H1 (cell line): ENCODE measurements around the gene IYD. TPM values are rescaled to one million over a fixed set of nuclear protein-coding genes. Genes with fewer than 3 reads are reported as not detected.

Experiments
- CTCF ChIA-PET: fragments of 300-600 bp; sonication (Branson Sonifier 250); formaldehyde crosslinking; loops from one replicate; lab custom pipeline; 2021; ENCODE audit not compliant: partially characterized antibody; lab: Charles Lee
- POLR2A ChIA-PET: fragments of 300-600 bp; sonication (Branson Sonifier 250); formaldehyde crosslinking; loops from one replicate; lab custom pipeline; 2021; ENCODE audit warnings: inconsistent platforms; ENCODE audit not compliant: partially characterized antibody; lab: Charles Lee
- DNase-seq, 2 experiments: peaks; one replicate each; pipeline versions ENCODE4 v3.0.0 to v3.0.0-alpha.2; 2010 to 2022; ENCODE audit warnings: low spot score in 2 of 2, low read depth in 1 of 2, mixed read lengths in 1 of 2
- FAIRE-seq: peaks from 2 replicates; lab custom pipeline; 2011; peaks lifted over from hg19 to GRCh38; lab: Jason Lieb, UNC
- H2AFZ ChIP-seq: 2 replicates; pipeline ENCODE4 v1.8.1; 2012; ENCODE audit warnings: low read length, inconsistent platforms
- H2AK5ac ChIP-seq: 2 replicates; pipeline ENCODE4 v1.6.1; 2013; ENCODE audit warnings: low read depth, low read length
- H2BK120ac ChIP-seq: replicated peaks from 2 replicates; pipeline ENCODE3; 2013; ENCODE audit warnings: low read depth, low read length, inconsistent platforms
- H2BK12ac ChIP-seq: 2 replicates; pipeline ENCODE4 v1.6.1; 2013; ENCODE audit warnings: low read depth, low read length
- H2BK15ac ChIP-seq: 2 replicates; pipeline ENCODE4 v1.6.1; 2013; ENCODE audit warnings: low read length
- H2BK20ac ChIP-seq: 2 replicates; pipeline ENCODE4 v1.6.1; 2013; ENCODE audit warnings: low read length
- H2BK5ac ChIP-seq: 2 replicates; pipeline ENCODE4 v1.6.1; 2013; ENCODE audit warnings: low read depth, low read length
- H3K14ac ChIP-seq: 2 replicates; pipeline ENCODE4 v1.6.1; 2013; ENCODE audit warnings: inconsistent platforms; ENCODE audit not compliant: insufficient read length
- H3K18ac ChIP-seq: 2 replicates; pipeline ENCODE4 v1.6.1; 2013; ENCODE audit warnings: low read length; ENCODE audit errors: extremely low read depth
- H3K23ac ChIP-seq: 2 replicates; pipeline ENCODE4 v1.6.1; 2013; ENCODE audit warnings: inconsistent platforms; ENCODE audit not compliant: insufficient read length
- H3K23me2 ChIP-seq: 2 replicates; pipeline ENCODE4 v1.6.1; 2013; ENCODE audit warnings: low read depth, low read length
- H3K27ac ChIP-seq: 2 replicates; pipeline ENCODE4 v1.6.1; 2011; ENCODE audit warnings: low read depth, low read length, inconsistent platforms
- H3K27me3 ChIP-seq, 4 experiments: replicated peaks in 1 of 4; 1 replicate in 1 of 4; 2 replicates in 3 of 4; pipeline versions ENCODE4 v1.6.1 to v1.8.1; 2011 to 2013; ENCODE audit warnings: low read length in 3 of 4, mild to moderate bottlenecking in 3 of 4, inconsistent platforms in 2 of 4, mixed read lengths in 2 of 4, moderate library complexity in 1 of 4; ENCODE audit not compliant: control insufficient read depth in 3 of 4, insufficient read depth in 3 of 4; ENCODE audit errors: extremely low read depth in 1 of 4
- H3K36me3 ChIP-seq, 4 experiments: 2 replicates each; pipeline versions ENCODE4 v1.6.1 to v1.8.1; 2011 to 2013; ENCODE audit warnings: mild to moderate bottlenecking in 4 of 4, low read length in 3 of 4, moderate library complexity in 2 of 4, control low read depth in 1 of 4, inconsistent platforms in 1 of 4; ENCODE audit not compliant: insufficient read depth in 4 of 4, control insufficient read depth in 2 of 4
- H3K4ac ChIP-seq: replicated peaks from 2 replicates; pipeline ENCODE3; 2013; ENCODE audit warnings: low read length, low read depth, mixed read lengths, inconsistent platforms; ENCODE audit not compliant: insufficient read length
- H3K4me1 ChIP-seq, 4 experiments: replicated peaks in 1 of 4; 1 replicate in 1 of 4; 2 replicates in 3 of 4; pipeline versions ENCODE4 v1.6.1 to v1.8.1; 2011 to 2013; ENCODE audit warnings: low read length in 3 of 4, inconsistent platforms in 2 of 4, mixed read lengths in 1 of 4; ENCODE audit not compliant: insufficient read depth in 4 of 4, control insufficient read depth in 3 of 4
- H3K4me2 ChIP-seq, 2 experiments: 2 replicates each; pipeline versions ENCODE4 v1.6.1 to v1.8.1; 2011 to 2013; ENCODE audit warnings: low read depth in 2 of 2, low read length in 2 of 2, control low read depth in 1 of 2, inconsistent platforms in 1 of 2, mild to moderate bottlenecking in 1 of 2; ENCODE audit not compliant: insufficient read depth in 1 of 2
- H3K4me3 ChIP-seq, 4 experiments: fragments of 200-600, 300-600 bp in 1 of 4; sonication (generic), shearing (Covaris generic), sonication (Bioruptor Twin) in 1 of 4; 2 replicates each; pipeline versions ENCODE4 v1.5.1 to v1.8.1; 2011 to 2016; ENCODE audit warnings: low read length in 4 of 4, low read depth in 3 of 4, control low read depth in 2 of 4, inconsistent platforms in 2 of 4, mild to moderate bottlenecking in 2 of 4, mixed read lengths in 1 of 4, moderate library complexity in 1 of 4; ENCODE audit not compliant: insufficient read depth in 2 of 4; ENCODE audit errors: extremely low read depth in 1 of 4
- H3K56ac ChIP-seq: replicated peaks from 2 replicates; pipeline ENCODE3; 2013; ENCODE audit warnings: low read depth, mild to moderate bottlenecking, mixed read lengths, low read length, inconsistent platforms; ENCODE audit not compliant: insufficient read length
- H3K79me1 ChIP-seq: 2 replicates; pipeline ENCODE4 v1.6.1; 2013; ENCODE audit warnings: low read depth, low read length, control low read depth
- H3K79me2 ChIP-seq, 2 experiments: 2 replicates each; pipeline versions ENCODE4 v1.6.1 to v1.8.1; 2012 to 2013; ENCODE audit warnings: low read length in 2 of 2, mild to moderate bottlenecking in 2 of 2, inconsistent platforms in 1 of 2; ENCODE audit not compliant: insufficient read depth in 2 of 2, control insufficient read depth in 1 of 2
- H3K9ac ChIP-seq, 4 experiments: replicated peaks in 1 of 4; 1 replicate in 1 of 4; 2 replicates in 3 of 4; pipeline versions ENCODE4 v1.6.1 to v1.8.1; 2011 to 2013; ENCODE audit warnings: low read depth in 3 of 4, low read length in 3 of 4, control low read depth in 2 of 4, mild to moderate bottlenecking in 2 of 4, moderate library complexity in 2 of 4, inconsistent platforms in 1 of 4; ENCODE audit errors: extremely low read depth in 1 of 4
- H3K9me3 ChIP-seq, 2 experiments: 2 replicates each; pipeline versions ENCODE4 v1.6.1 to v1.8.1; 2012 to 2013; ENCODE audit warnings: mild to moderate bottlenecking in 2 of 2, moderate library complexity in 2 of 2, control low read depth in 1 of 2, inconsistent platforms in 1 of 2, low read depth in 1 of 2, low read length in 1 of 2, mixed read lengths in 1 of 2; ENCODE audit not compliant: insufficient read depth in 2 of 2
- H4K20me1 ChIP-seq, 2 experiments: replicated peaks in 1 of 2; 2 replicates each; pipeline versions ENCODE3 to v1.8.1; 2011 to 2013; ENCODE audit warnings: inconsistent platforms in 2 of 2, low read length in 2 of 2, mild to moderate bottlenecking in 1 of 2; ENCODE audit not compliant: insufficient read depth in 2 of 2, control insufficient read depth in 1 of 2
- H4K5ac ChIP-seq: 2 replicates; pipeline ENCODE4 v1.6.1; 2013; ENCODE audit warnings: low read length, low read depth, mixed read lengths, inconsistent platforms; ENCODE audit not compliant: insufficient read length
- H4K8ac ChIP-seq: 2 replicates; pipeline ENCODE4 v1.8.0; 2013; ENCODE audit warnings: mild to moderate bottlenecking, moderate library complexity, low read length, inconsistent platforms; ENCODE audit not compliant: insufficient read depth; ENCODE audit errors: extremely low read depth
- H4K91ac ChIP-seq: replicated peaks from 2 replicates; pipeline ENCODE3; 2013; ENCODE audit warnings: low read length, mixed read lengths, inconsistent platforms; ENCODE audit not compliant: insufficient read length
- CHD2 ChIP-seq: IDR thresholded peaks from 2 replicates; pipeline ENCODE4 v1.6.1; 2012; ENCODE audit warnings: low read length, improper control_type of control experiment
- CTBP2 ChIP-seq: IDR thresholded peaks from 2 replicates; pipeline ENCODE4 v1.7.0; 2011; ENCODE audit warnings: borderline replicate concordance, mild to moderate bottlenecking, moderate library complexity, mixed read lengths, low read length; ENCODE audit not compliant: insufficient read depth, insufficient read length
- FOSL1 ChIP-seq: IDR thresholded peaks from 2 replicates; pipeline ENCODE4 v1.6.1; 2011; ENCODE audit warnings: mild to moderate bottlenecking, low read depth, low read length, moderate library complexity; ENCODE audit not compliant: insufficient read depth
- HDAC6 ChIP-seq: IDR thresholded peaks from one replicate; pipeline ENCODE4 v1.7.1; 2012; ENCODE audit warnings: low read depth, mild to moderate bottlenecking, inconsistent platforms, low read length, moderate library complexity
- KDM4A ChIP-seq: IDR thresholded peaks from one replicate; pipeline ENCODE4 v1.7.1; 2012; ENCODE audit warnings: low read depth, mild to moderate bottlenecking, moderate library complexity, low read length, inconsistent platforms; ENCODE audit not compliant: severe bottlenecking
- KDM5A ChIP-seq: fragments of 200-600 bp; IDR thresholded peaks from 2 replicates; pipeline ENCODE4 v1.7.1; 2012; ENCODE audit warnings: mild to moderate bottlenecking, low read length, inconsistent platforms, mixed read lengths
- SAP30 ChIP-seq: fragments of 300-600 bp; sonication (generic); IDR thresholded peaks from 2 replicates; pipeline ENCODE4 v1.7.1; 2012; ENCODE audit warnings: low read length, moderate library complexity, mild to moderate bottlenecking, inconsistent platforms; ENCODE audit not compliant: insufficient read depth, insufficient replicate concordance
- SP1 ChIP-seq: IDR thresholded peaks from 2 replicates; pipeline ENCODE4 v1.6.1; 2011; ENCODE audit warnings: low read depth, low read length
- SRF ChIP-seq: IDR thresholded peaks from 2 replicates; pipeline ENCODE4 v1.6.1; 2011; ENCODE audit warnings: mild to moderate bottlenecking, low read depth, low read length, moderate library complexity
- TAF7 ChIP-seq: optimal IDR thresholded peaks from 2 replicates; pipeline ENCODE3; 2011; ENCODE audit warnings: low read depth, mild to moderate bottlenecking, inconsistent platforms, low read length, moderate library complexity, borderline replicate concordance
- YY1 ChIP-seq: IDR thresholded peaks from 2 replicates; pipeline ENCODE4 v1.6.1; 2011; ENCODE audit warnings: low read depth, mild to moderate bottlenecking, low read length
- WGBS, 2 experiments: shearing (Covaris generic) in 1 of 2; methylation state at CpG; one replicate each; pipeline versions ENCODE4 v1.1.6 to v1.1.7; 2013 to 2015; ENCODE audit warnings: low lambda C conversion rate in 2 of 2, mixed read lengths in 2 of 2, inconsistent platforms in 1 of 2, low coverage in 1 of 2, missing lambda C conversion rate in 1 of 2; ENCODE audit not compliant: insufficient replicate concordance in 2 of 2, insufficient coverage in 1 of 2, insufficient read length in 1 of 2; ENCODE audit errors: extremely low coverage in 1 of 2, missing lambda C conversion rate in 1 of 2; 5-methylcytosine and 5-hydroxymethylcytosine counted together
- polyA plus RNA-seq, 7 experiments: library from polyadenylated mRNA; depleted of rRNA in 3 of 7; stranded (reverse) in 5 of 7; unstranded in 2 of 7; fragments of >200 nt in 5 of 7; fragments of 200-250 nt in 2 of 7; gene quantifications; 1 replicate in 5 of 7; 2 replicates in 1 of 7; 4 replicates in 1 of 7; pipeline versions ENCODE4 v1.2.1 to v1.2.3, GENCODE V29; 2011 to 2013; ENCODE audit warnings: missing spikeins in 2 of 7, mixed read lengths in 2 of 7
- total RNA-seq: library from RNA; stranded (reverse); fragmentation: NEBNext Ultra II Directional; extraction: Animal tissue kit (Norgen Biotek cat#: 25700); gene quantifications from 2 replicates; pipeline ENCODE4 v1.2.1, GENCODE V29; 2021

Gene IYD
- total and polyA plus RNA-seq, 2 of the 8 experiments (the other 6 are each of a cell fraction or from before 2014, with no cell fraction given): not detected

GRCh38 chr6:150413198-150413597 lies 44.4 kb downstream of the IYD start:
- Histone ChIP-seq H3K9ac (no peak overlapping the region), H2BK120ac (no peak overlapping the region), H3K27ac (no peak overlapping the region), H3K4me3 (no peak overlapping the region), H3K79me1 (no peaks in the 10 kb centered on the region), H3K79me2 (no peaks in the 10 kb centered on the region), H2BK15ac (no peak overlapping the region), H3K4ac (no peak overlapping the region), H4K5ac (no peak overlapping the region), H3K36me3 (no peaks in the 10 kb centered on the region), H4K20me1 (no peaks in the 10 kb centered on the region), H3K9me3 (no peaks in the 10 kb centered on the region), H2BK5ac (no peak overlapping the region), H3K4me2 (no peak overlapping the region), H2BK12ac (no peak overlapping the region), H3K4me1 (no peaks in the 10 kb centered on the region), H4K8ac (no peak overlapping the region), H3K23me2 (no peaks in the 10 kb centered on the region), H2BK20ac (no peak overlapping the region), H3K18ac (no peak overlapping the region), H2AFZ (no peak overlapping the region), H3K27me3 (no peaks in the 10 kb centered on the region; a peak in 1 of 7 replicates), H3K56ac (no peak overlapping the region), H2AK5ac (no peak overlapping the region), H3K14ac (no peak overlapping the region), H3K23ac (no peak overlapping the region), H4K91ac (no peak overlapping the region)
- no peak for FAIRE-seq
- ChIA-PET POLR2A (interaction anchor here (0.6 kb wide), 1 partner anchor 991 kb away, joined by 3 read pairs; no protein-coding TSS in a partner anchor), CTCF (interaction anchor here (1.0 kb wide), 1 partner anchor 402 kb away, joined by 3 read pairs; no protein-coding TSS in a partner anchor)
- WGBS, 2 experiments: 46% methylated on average over 4 of the region's 4 CpGs; no CpG with 5 or more reads in 1 of the 2 experiments
- DNase-seq: no peak
- TF ChIP-seq HDAC6 (no peak), SAP30 (no peak), KDM4A (no peak), KDM5A (no peak), SRF (no peak), TAF7 (no peak), CHD2 (no peak), SP1 (no peak), YY1 (no peak), CTBP2 (no peak), FOSL1 (no peak)
